Caco-2 (cell line): ENCODE results near the gene PRCP. TPM values are rescaled to one million over a fixed set of nuclear protein-coding genes. Genes with fewer than 3 reads are reported as not detected.

ENCODE experiments used
- BruUV-seq: library from RNA; stranded (reverse); fragments of 400-500 nt; replicated peaks from 2 replicates; lab custom pipeline; 2021; lab: Mats Ljungman, UMichigan
- CTCF ChIA-PET: fragments of 300-600 bp; sonication (Branson Sonifier 250); formaldehyde crosslinking; loops from one replicate; lab custom pipeline; 2022; ENCODE audit warnings: antibody characterized with exemption; lab: Charles Lee
- POLR2A ChIA-PET: fragments of 300-600 bp; sonication (Branson Sonifier 250); formaldehyde crosslinking; loops from one replicate; lab custom pipeline; 2022; ENCODE audit warnings: antibody characterized with exemption; lab: Charles Lee
- DNase-seq, 2 experiments: peaks; one replicate each; pipeline versions ENCODE4 v3.0.0 to v3.0.0-alpha.2; 2020 to 2022
- H3K27me3 ChIP-seq: replicated peaks from 2 replicates; pipeline ENCODE4 v1.6.0; 2011; ENCODE audit warnings: low read length; ENCODE audit not compliant: control insufficient read depth, insufficient read depth
- H3K36me3 ChIP-seq: 2 replicates; pipeline ENCODE4 v1.5.1; 2011; ENCODE audit warnings: low read length; ENCODE audit not compliant: control insufficient read depth, insufficient read depth
- H3K4me1 ChIP-seq: fragments of 250-450 bp; sonication (Bioruptor Pico); 2 replicates; pipeline ENCODE4 v1.5.1; 2020; ENCODE audit warnings: mild to moderate bottlenecking
- H3K4me3 ChIP-seq: 2 replicates; pipeline ENCODE4 v1.5.1; 2011; ENCODE audit warnings: low read depth, mild to moderate bottlenecking, control low read depth, low read length
- H3K9me3 ChIP-seq: fragments of 250-450 bp; sonication (Bioruptor Pico); 2 replicates; pipeline ENCODE4 v1.5.1; 2020; ENCODE audit warnings: mild to moderate bottlenecking, moderate library complexity
- H3K27ac Mint-ChIP-seq: one replicate; pipeline ENCODE4 v1.8.0; 2022; ENCODE audit warnings: mixed read lengths; ENCODE audit not compliant: unreplicated experiment
- H3K27me3 Mint-ChIP-seq: one replicate; pipeline ENCODE4 v1.8.0; 2022; ENCODE audit warnings: mixed read lengths; ENCODE audit not compliant: insufficient read depth, unreplicated experiment
- H3K36me3 Mint-ChIP-seq: one replicate; pipeline ENCODE4 v1.8.0; 2022; ENCODE audit warnings: mild to moderate bottlenecking, mixed read lengths; ENCODE audit not compliant: insufficient read depth, unreplicated experiment
- H3K4me1 Mint-ChIP-seq: one replicate; pipeline ENCODE4 v1.8.0; 2022; ENCODE audit warnings: low read depth, mixed read lengths; ENCODE audit not compliant: unreplicated experiment
- H3K4me3 Mint-ChIP-seq: one replicate; pipeline ENCODE4 v1.8.0; 2022; ENCODE audit warnings: mild to moderate bottlenecking, moderate library complexity, mixed read lengths; ENCODE audit not compliant: unreplicated experiment
- H3K9me3 Mint-ChIP-seq: one replicate; pipeline ENCODE4 v1.8.0; 2022; ENCODE audit warnings: mixed read lengths; ENCODE audit not compliant: unreplicated experiment
- intact Hi-C: fragments of 100-400 bp; cut with micrococcal nuclease; formaldehyde crosslinking; loops from one replicate; pipeline ENCODE4 v1.10.0; 2022; ENCODE audit not compliant: unreplicated experiment
- total RNA-seq: library from RNA; stranded (reverse); gene quantifications from 2 replicates; pipeline ENCODE4 v1.2.3, GENCODE V29; 2022
- TF ChIP-seq, protein P1 (sequence below), 2 experiments: fragments of 200-600 bp in 1 of 2; IDR thresholded peaks; 1 replicate in 1 of 2; 2 replicates in 1 of 2; pipeline versions ENCODE4 v1.5.1 to v1.8.0; 2011 to 2022; ENCODE audit warnings: antibody characterized with exemption in 1 of 2, control low read depth in 1 of 2, inconsistent platforms in 1 of 2, low read depth in 1 of 2, low read length in 1 of 2, mild to moderate bottlenecking in 1 of 2, moderate library complexity in 1 of 2; ENCODE audit not compliant: insufficient read depth in 1 of 2, severe bottlenecking in 1 of 2, unreplicated experiment in 1 of 2

PRCP gene
- total RNA-seq, 1 experiment from 2014 or later = 107 TPM

DNA sequence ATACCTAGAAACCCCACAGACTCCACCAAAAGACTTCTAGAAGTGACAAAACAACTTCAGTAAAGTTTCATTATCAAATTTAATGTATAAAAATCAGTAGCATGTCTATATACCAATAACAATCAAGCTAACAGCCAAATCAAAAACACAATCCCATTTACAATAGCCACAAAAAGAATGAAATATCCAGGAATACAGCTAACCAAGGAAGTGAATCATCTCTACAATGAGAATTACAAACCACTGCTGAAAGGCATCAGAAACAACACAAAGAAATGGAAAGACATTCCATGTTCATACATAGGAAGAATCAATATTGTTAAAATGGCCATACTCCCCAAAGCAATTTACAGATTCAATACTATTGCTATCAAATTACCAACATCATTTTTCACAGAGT, 46.0 kb downstream of the PRCP start:
- Mint-ChIP-seq H3K36me3 (no peaks in the 10 kb centered on the region), H3K9me3 (no peaks in the 10 kb centered on the region), H3K4me3 (no peak overlapping the region), H3K27me3 (no peaks in the 10 kb centered on the region), H3K27ac (no peak overlapping the region), H3K4me1 (peaks cover 5% of the 10 kb centered on the region)
- Histone ChIP-seq H3K36me3 (no peaks in the 10 kb centered on the region; the same call in 1 of the 2 replicates), H3K4me3 (no peak overlapping the region), H3K27me3 (no peaks in the 10 kb centered on the region), H3K9me3 (no peaks in the 10 kb centered on the region), H3K4me1 (peaks cover 10% of the 10 kb centered on the region)
- CTCF ChIA-PET = no interaction called here
- intact Hi-C loops = no loop called here
- no TSS peak for BruUV-seq
- POLR2A ChIA-PET = no interaction called here
- TF ChIP-seq, protein P1, sequence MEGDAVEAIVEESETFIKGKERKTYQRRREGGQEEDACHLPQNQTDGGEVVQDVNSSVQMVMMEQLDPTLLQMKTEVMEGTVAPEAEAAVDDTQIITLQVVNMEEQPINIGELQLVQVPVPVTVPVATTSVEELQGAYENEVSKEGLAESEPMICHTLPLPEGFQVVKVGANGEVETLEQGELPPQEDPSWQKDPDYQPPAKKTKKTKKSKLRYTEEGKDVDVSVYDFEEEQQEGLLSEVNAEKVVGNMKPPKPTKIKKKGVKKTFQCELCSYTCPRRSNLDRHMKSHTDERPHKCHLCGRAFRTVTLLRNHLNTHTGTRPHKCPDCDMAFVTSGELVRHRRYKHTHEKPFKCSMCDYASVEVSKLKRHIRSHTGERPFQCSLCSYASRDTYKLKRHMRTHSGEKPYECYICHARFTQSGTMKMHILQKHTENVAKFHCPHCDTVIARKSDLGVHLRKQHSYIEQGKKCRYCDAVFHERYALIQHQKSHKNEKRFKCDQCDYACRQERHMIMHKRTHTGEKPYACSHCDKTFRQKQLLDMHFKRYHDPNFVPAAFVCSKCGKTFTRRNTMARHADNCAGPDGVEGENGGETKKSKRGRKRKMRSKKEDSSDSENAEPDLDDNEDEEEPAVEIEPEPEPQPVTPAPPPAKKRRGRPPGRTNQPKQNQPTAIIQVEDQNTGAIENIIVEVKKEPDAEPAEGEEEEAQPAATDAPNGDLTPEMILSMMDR (IDR thresholded peaks at IDR 0.05; ENCODE audit: insufficient read depth in 1 of 2, low read depth in 1 of 2, low read length in 1 of 2, severe bottlenecking in 1 of 2, unreplicated experiment in 1 of 2) = no peak
- no peak for DNase-seq

DNA sequence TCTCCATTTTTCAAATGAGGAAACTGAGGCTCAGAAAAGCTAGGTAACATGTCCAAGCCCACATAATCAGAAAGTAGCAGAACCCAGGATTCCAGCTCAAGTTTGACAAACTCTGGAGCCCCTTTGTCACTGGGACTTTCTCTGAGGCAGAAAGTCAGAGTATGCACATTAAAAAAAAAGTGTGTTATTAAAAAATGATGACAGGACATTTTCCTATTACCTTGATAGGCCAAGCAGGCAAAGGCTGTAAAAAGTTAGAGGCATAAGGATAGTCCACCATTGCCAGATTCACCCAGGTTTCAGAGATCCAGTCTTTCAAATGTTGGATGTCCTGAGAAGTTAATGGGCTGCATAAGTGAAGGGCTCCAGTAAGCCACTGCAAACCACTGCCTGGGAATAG, 51.4 kb downstream of the PRCP start:
- POLR2A ChIA-PET = no interaction called here
- Mint-ChIP-seq H3K9me3 (no peaks in the 10 kb centered on the region), H3K4me3 (no peak overlapping the region), H3K27me3 (no peaks in the 10 kb centered on the region), H3K27ac (no peak overlapping the region), H3K4me1 (no peaks in the 10 kb centered on the region), H3K36me3 (no peaks in the 10 kb centered on the region)
- Histone ChIP-seq H3K9me3 (no peaks in the 10 kb centered on the region), H3K36me3 (no peaks in the 10 kb centered on the region), H3K4me1 (no peaks in the 10 kb centered on the region), H3K27me3 (no peaks in the 10 kb centered on the region), H3K4me3 (no peak overlapping the region)
- BruUV-seq = no TSS peak
- CTCF ChIA-PET = no interaction called here
- TF ChIP-seq, protein P1 (IDR thresholded peaks at IDR 0.05; ENCODE audit: insufficient read depth in 1 of 2, low read depth in 1 of 2, low read length in 1 of 2, severe bottlenecking in 1 of 2, unreplicated experiment in 1 of 2) = no peak
- intact Hi-C loops = loop anchor here (1.0 kb wide), 1 partner anchor 49 kb away; no protein-coding TSS in a partner anchor
- no peak for DNase-seq

DNA sequence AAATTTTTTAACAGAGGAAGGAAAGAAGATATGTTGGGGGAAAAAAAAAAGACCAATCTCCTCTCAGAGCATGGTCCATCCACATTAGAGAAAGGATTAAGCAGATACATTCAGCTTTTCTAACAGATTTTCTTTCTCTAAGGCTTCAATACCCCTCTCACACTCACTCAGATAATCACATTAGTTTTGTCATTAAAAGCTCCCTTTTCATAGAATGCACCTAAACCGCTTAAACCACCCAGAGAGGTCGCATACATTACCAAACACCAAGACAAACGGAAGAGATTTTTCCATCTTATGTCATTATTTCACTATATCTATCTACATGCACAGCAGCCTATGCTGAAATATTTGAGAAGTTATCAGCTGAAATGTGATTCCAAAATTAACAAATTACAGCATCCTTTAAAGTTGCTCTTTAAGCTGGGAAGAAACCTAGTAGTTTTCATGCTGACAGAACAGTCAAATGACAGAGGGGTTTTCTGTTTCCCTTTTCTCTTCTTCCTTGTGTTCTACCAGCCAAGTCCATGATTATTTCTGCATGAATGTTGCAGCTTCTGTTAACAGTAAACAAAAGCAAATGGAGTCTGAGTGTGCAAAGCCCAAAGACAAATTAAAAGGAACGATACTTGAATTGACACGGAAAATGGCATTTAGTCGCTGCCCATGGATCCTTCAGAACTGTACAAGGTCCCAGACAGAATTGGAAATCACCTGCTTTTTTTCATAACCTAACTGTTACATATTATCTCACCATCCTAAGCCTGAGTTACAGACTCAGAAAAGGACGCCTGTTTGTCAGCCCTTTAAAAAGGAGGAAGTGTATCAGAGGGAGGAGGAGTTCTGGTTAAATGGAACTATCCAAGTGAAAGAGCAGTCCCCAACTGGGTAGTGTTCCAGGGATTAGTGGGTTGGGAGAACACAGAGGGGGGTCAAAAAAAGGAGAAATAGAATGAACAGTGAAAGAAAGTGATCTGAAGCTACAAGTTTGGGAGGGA, 54.6 kb downstream of the PRCP start:
- H3K4me1 Mint-ChIP-seq = no peaks in the 10 kb centered on the region
- no TSS peak for BruUV-seq
- intact Hi-C loops = no loop called here
- H3K9me3 Mint-ChIP-seq = no peaks in the 10 kb centered on the region
- H3K36me3 Mint-ChIP-seq = no peaks in the 10 kb centered on the region
- no peaks in the 10 kb centered on the region for H3K36me3 ChIP-seq
- ChIA-PET POLR2A (no interaction called here), CTCF (no interaction called here)
- H3K4me3 ChIP-seq = no peak overlapping the region
- H3K4me3 Mint-ChIP-seq = no peak overlapping the region
- no peak overlapping the region for H3K27ac Mint-ChIP-seq
- no peak for DNase-seq
- no peaks in the 10 kb centered on the region for H3K27me3 ChIP-seq
- TF ChIP-seq, protein P1 (IDR thresholded peaks at IDR 0.05; ENCODE audit: insufficient read depth in 1 of 2, low read depth in 1 of 2, low read length in 1 of 2, severe bottlenecking in 1 of 2, unreplicated experiment in 1 of 2) = no peak
- no peaks in the 10 kb centered on the region for H3K9me3 ChIP-seq
- H3K27me3 Mint-ChIP-seq = no peaks in the 10 kb centered on the region
- no peaks in the 10 kb centered on the region for H3K4me1 ChIP-seq
